Endothelial cell (in vitro differentiated cells): Measurements from ENCODE around the gene DENND4B. TPM values are rescaled to one million over a fixed set of nuclear protein-coding genes. Genes with fewer than 3 reads are reported as not detected.

Experiments used
- DNase-seq: peaks from one replicate; pipeline ENCODE4 v3.0.0; 2021; ENCODE audit warnings: low spot score
- H3K27ac Mint-ChIP-seq: one replicate; pipeline ENCODE4 v1.8.0; 2021; ENCODE audit warnings: mixed read lengths, inconsistent platforms; ENCODE audit not compliant: unreplicated experiment
- H3K27me3 Mint-ChIP-seq: one replicate; pipeline ENCODE4 v1.8.0; 2021; ENCODE audit warnings: mild to moderate bottlenecking, moderate library complexity, mixed read lengths, inconsistent platforms; ENCODE audit not compliant: unreplicated experiment
- H3K36me3 Mint-ChIP-seq: one replicate; pipeline ENCODE4 v1.8.0; 2021; ENCODE audit warnings: mild to moderate bottlenecking, low read depth, mixed read lengths, inconsistent platforms; ENCODE audit not compliant: unreplicated experiment
- H3K4me1 Mint-ChIP-seq: one replicate; pipeline ENCODE4 v1.8.0; 2021; ENCODE audit warnings: mild to moderate bottlenecking, mixed read lengths, inconsistent platforms; ENCODE audit not compliant: unreplicated experiment
- H3K4me3 Mint-ChIP-seq: one replicate; pipeline ENCODE4 v1.8.0; 2021; ENCODE audit warnings: mild to moderate bottlenecking, mixed read lengths, inconsistent platforms; ENCODE audit not compliant: unreplicated experiment
- H3K9me3 Mint-ChIP-seq: one replicate; pipeline ENCODE4 v1.8.0; 2021; ENCODE audit warnings: mixed read lengths, inconsistent platforms; ENCODE audit not compliant: unreplicated experiment
- CTCF ChIP-seq: fragments of 200-600 bp; sonication (generic); IDR thresholded peaks from one replicate; pipeline ENCODE4 v1.5.0; 2021; ENCODE audit warnings: antibody characterized with exemption; ENCODE audit not compliant: unreplicated experiment
- long read RNA-seq: library from polyadenylated mRNA; unstranded; transcript quantifications from one replicate; pipeline ENCODE4 v2.0.0, GENCODE V29; 2020; ENCODE audit not compliant: unreplicated experiment
- total RNA-seq: library from RNA; stranded (reverse); fragmentation: NEBNext Ultra II Directional; extraction: Animal tissue kit (Norgen Biotek cat#: 25700); gene quantifications from one replicate; pipeline ENCODE4 v1.2.1, GENCODE V29; 2021; ENCODE audit not compliant: unreplicated experiment

Gene DENND4B, protein sequence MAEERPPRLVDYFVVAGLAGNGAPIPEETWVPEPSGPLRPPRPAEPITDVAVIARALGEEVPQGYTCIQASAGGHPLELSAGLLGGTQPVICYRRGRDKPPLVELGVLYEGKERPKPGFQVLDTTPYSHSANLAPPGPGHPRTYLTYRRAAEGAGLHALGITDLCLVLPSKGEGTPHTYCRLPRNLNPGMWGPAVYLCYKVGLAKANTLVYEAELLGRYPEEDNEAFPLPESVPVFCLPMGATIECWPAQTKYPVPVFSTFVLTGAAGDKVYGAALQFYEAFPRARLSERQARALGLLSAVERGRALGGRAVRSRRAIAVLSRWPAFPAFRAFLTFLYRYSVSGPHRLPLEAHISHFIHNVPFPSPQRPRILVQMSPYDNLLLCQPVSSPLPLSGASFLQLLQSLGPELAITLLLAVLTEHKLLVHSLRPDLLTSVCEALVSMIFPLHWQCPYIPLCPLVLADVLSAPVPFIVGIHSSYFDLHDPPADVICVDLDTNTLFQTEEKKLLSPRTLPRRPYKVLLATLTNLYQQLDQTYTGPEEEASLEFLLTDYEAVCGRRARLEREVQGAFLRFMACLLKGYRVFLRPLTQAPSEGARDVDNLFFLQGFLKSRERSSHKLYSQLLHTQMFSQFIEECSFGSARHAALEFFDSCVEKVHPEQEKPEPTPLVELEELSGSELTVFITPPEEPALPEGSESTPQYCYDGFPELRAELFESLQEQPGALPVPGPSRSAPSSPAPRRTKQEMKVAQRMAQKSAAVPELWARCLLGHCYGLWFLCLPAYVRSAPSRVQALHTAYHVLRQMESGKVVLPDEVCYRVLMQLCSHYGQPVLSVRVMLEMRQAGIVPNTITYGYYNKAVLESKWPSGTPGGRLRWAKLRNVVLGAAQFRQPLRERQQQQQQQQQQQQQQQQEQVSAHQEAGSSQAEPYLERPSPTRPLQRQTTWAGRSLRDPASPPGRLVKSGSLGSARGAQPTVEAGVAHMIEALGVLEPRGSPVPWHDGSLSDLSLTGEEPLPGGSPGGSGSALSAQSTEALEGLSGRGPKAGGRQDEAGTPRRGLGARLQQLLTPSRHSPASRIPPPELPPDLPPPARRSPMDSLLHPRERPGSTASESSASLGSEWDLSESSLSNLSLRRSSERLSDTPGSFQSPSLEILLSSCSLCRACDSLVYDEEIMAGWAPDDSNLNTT (N-terminal part only)
- 53.1 TPM for total RNA-seq
- long read RNA-seq, partial matches to known transcripts: 6 of 8 reads
- long read RNA-seq, other reads (novel, unspliced or antisense): 2 of 8 reads

GRCh38 chr1:153946622-153947241 is at the start of gene DENND4B:
DENND4B (minus strand) TSS chr1:153946718; CDS start chr1:153944374, 2,344 bp downstream.
- peak within 1 kb of the TSS; percentile 74 for H3K27ac Mint-ChIP-seq
- H3K9me3 Mint-ChIP-seq: no peaks in the 10 kb centered on the region
- H3K4me1 Mint-ChIP-seq: peaks cover 18% of the 10 kb centered on the region
- TF ChIP-seq CTCF: peak; percentile 89
- peak; percentile 85 for DNase-seq
- H3K36me3 Mint-ChIP-seq: peaks cover 21% of the 10 kb centered on the region
- peaks cover 15% of the 10 kb centered on the region for H3K27me3 Mint-ChIP-seq
- H3K4me3 Mint-ChIP-seq: peak within 1 kb of the TSS; percentile 97

GRCh38 chr1:153995640-153996039 is 49.1 kb upstream of the DENND4B start:
- DNase-seq: no peak
- TF ChIP-seq CTCF: no peak
- Mint-ChIP-seq H3K4me1 (peaks cover 18% of the 10 kb centered on the region), H3K27me3 (peaks cover 9% of the 10 kb centered on the region), H3K36me3 (peaks cover 24% of the 10 kb centered on the region), H3K4me3 (peak overlapping the region; percentile 60), H3K27ac (no peak overlapping the region), H3K9me3 (no peaks in the 10 kb centered on the region)

DNA sequence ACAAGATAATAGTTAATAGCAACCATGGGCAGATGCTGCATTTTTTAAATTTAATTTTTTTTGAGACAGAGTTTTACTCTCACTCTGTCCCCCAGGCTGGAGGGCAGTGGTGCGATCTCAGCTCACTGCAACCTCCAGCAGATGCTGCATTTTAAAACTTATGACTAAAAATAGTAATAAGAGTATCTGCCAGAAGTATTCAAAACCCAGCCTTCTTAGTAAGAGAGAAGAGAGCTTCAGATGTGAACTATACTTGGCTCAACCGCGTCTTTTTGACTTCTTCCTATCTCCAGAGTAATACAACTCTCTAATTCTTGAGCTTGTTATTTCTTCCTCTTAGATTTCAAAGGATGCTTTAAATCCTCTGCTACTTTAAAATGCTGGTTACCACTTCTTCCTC is 48.7 kb upstream of the DENND4B start:
- Mint-ChIP-seq H3K4me1 (peaks cover 18% of the 10 kb centered on the region), H3K36me3 (peaks cover 28% of the 10 kb centered on the region), H3K9me3 (no peaks in the 10 kb centered on the region), H3K4me3 (peak overlapping the region; percentile 60), H3K27ac (no peak overlapping the region), H3K27me3 (peaks cover 12% of the 10 kb centered on the region)
- TF ChIP-seq CTCF: no peak
- no peak for DNase-seq

DNA sequence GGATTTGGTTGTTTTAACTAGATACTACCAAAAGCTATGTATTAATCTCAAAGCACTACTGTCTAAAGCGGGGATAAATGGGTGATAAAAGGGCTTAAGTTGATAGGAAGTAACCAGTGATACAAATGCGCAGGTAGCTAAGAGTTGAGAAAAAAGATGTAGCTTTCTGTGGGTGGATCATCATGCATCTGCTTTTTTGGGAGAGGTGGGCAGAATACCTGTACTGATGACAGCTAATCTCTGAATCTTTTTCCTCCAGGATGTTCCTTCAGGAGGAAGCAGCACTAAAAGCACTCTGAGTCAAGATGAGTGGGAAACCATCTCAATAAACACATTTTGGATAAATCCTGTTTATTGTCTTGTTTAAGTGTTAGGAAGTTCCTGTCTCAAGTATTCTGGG is 45.3 kb upstream of the DENND4B start:
- Mint-ChIP-seq H3K9me3 (no peaks in the 10 kb centered on the region), H3K4me1 (peaks cover 20% of the 10 kb centered on the region), H3K36me3 (peaks cover 28% of the 10 kb centered on the region), H3K4me3 (peak overlapping the region; percentile 98), H3K27me3 (peaks cover 11% of the 10 kb centered on the region), H3K27ac (peak overlapping the region; percentile 100)
- no peak for TF ChIP-seq CTCF
- no peak for DNase-seq
